ENCODE measurements around the gene PDZD4. TPM values are rescaled to one million over a fixed set of nuclear protein-coding genes. Genes with fewer than 3 reads are reported as not detected.
A peak's percentile ranks its signal among the peaks of the same experiment; 100 is the strongest.

Gene PDZD4
- polyA plus RNA-seq, 1 of the 3 experiments (the other 2 are of a cell fraction): 1.9 TPM

- Histone ChIP-seq H3F3A (replicated peaks; ENCODE audit: insufficient read depth) (no peaks in the 10 kb centered on the region), H3K9ac (no peak overlapping the region), H4K20me1 (ENCODE audit: insufficient read depth) (0 out of 2 replicates have a peak, but pooled peaks cover 12% of the 10 kb centered on the region), H3K27me3 (ENCODE audit: insufficient read depth) (peaks cover 14% of the 10 kb centered on the region; the same call in 1 of the 2 replicates), H3K27ac (ENCODE audit: low read depth in 2 of 2, low read length in 1 of 2) (peak overlapping the region in 1 of 2 experiments; percentile 16; a peak in 1 of 4 replicates), H3K4me3 (ENCODE audit: low read depth in 2 of 2, low read length in 1 of 2) (no peak overlapping the region), H3K9me2 (no peaks in the 10 kb centered on the region), H3K4me1 (ENCODE audit: control insufficient read depth in 1 of 2, insufficient read depth in 2 of 2, low read depth in 1 of 2, low read length in 1 of 2) (peaks cover 5 to 27% of the 10 kb centered on the region in 2 experiments; a peak in 1 of 4 replicates), H3K9me3 (no peaks in the 10 kb centered on the region), H3K79me2 (ENCODE audit: insufficient read depth) (peaks cover 44% of the 10 kb centered on the region), H3K4me2 (no peak overlapping the region), H2AFZ (ENCODE audit: low read depth) (no peak overlapping the region), H3K36me3 (replicated peaks in 1 of 2; ENCODE audit: control insufficient read depth in 1 of 2, insufficient read depth in 2 of 2, low read length in 1 of 2) (peaks cover 0 to 2% of the 10 kb centered on the region in 2 experiments)
- TF ChIP-seq TAF1 (IDR thresholded peaks at IDR 0.05; ENCODE audit: borderline replicate concordance, low read depth, low read length) (no peak), TEAD4 (IDR thresholded peaks at IDR 0.05; ENCODE audit: borderline replicate concordance, insufficient read depth) (no peak), CHD2 (IDR thresholded peaks at IDR 0.05; ENCODE audit: low read length, partially characterized antibody) (no peak), TCF12 (IDR thresholded peaks at IDR 0.05) (no peak), GATA2 (CRISPR knock-in tag; IDR thresholded peaks at IDR 0.05) (no peak), GABPA (IDR thresholded peaks at IDR 0.05; ENCODE audit: low read depth) (no peak), RCOR1 (IDR thresholded peaks at IDR 0.05; ENCODE audit: low read length) (no peak)
- TF ChIP-seq, protein P1, sequence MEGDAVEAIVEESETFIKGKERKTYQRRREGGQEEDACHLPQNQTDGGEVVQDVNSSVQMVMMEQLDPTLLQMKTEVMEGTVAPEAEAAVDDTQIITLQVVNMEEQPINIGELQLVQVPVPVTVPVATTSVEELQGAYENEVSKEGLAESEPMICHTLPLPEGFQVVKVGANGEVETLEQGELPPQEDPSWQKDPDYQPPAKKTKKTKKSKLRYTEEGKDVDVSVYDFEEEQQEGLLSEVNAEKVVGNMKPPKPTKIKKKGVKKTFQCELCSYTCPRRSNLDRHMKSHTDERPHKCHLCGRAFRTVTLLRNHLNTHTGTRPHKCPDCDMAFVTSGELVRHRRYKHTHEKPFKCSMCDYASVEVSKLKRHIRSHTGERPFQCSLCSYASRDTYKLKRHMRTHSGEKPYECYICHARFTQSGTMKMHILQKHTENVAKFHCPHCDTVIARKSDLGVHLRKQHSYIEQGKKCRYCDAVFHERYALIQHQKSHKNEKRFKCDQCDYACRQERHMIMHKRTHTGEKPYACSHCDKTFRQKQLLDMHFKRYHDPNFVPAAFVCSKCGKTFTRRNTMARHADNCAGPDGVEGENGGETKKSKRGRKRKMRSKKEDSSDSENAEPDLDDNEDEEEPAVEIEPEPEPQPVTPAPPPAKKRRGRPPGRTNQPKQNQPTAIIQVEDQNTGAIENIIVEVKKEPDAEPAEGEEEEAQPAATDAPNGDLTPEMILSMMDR (IDR thresholded peaks at IDR 0.05): no peak
- POLR2A ChIA-PET: no interaction called here
- no peak for DNase-seq
- WGBS (ENCODE audit: low lambda C conversion rate): 41% methylated on average over 9 of the region's 17 CpGs
- CTCF ChIA-PET: interaction anchor here (0.9 to 1.5 kb wide), 3 partner anchors 27 to 156 kb away, joined by 3 to 4 read pairs (median 3); partner anchors contain the start of gene PLXNB3
These were observed 39.1 kb downstream of the PDZD4 start for GRCh38 chrX:153791104-153791852.

GRCh38 chrX:153789654-153790053 is 40.7 kb downstream of the PDZD4 start:
- ChIA-PET POLR2A (no interaction called here), CTCF (no interaction called here)
- Histone ChIP-seq H3K9me2 (no peaks in the 10 kb centered on the region), H3K4me3 (ENCODE audit: low read depth in 2 of 2, low read length in 1 of 2) (no peak overlapping the region), H3K9ac (no peak overlapping the region), H3K4me2 (no peak overlapping the region), H3K4me1 (ENCODE audit: control insufficient read depth in 1 of 2, insufficient read depth in 2 of 2, low read depth in 1 of 2, low read length in 1 of 2) (peaks cover 5 to 17% of the 10 kb centered on the region in 2 experiments; a peak in 1 of 4 replicates), H3K36me3 (replicated peaks in 1 of 2; ENCODE audit: control insufficient read depth in 1 of 2, insufficient read depth in 2 of 2, low read length in 1 of 2) (peaks cover 0 to 6% of the 10 kb centered on the region in 2 experiments), H2AFZ (ENCODE audit: low read depth) (no peak overlapping the region), H3K79me2 (ENCODE audit: insufficient read depth) (peaks cover 28% of the 10 kb centered on the region), H3K27ac (ENCODE audit: low read depth in 2 of 2, low read length in 1 of 2) (no peak overlapping the region), H3F3A (replicated peaks; ENCODE audit: insufficient read depth) (no peaks in the 10 kb centered on the region), H3K27me3 (ENCODE audit: insufficient read depth) (peaks cover 14% of the 10 kb centered on the region; the same call in 1 of the 2 replicates), H3K9me3 (no peaks in the 10 kb centered on the region), H4K20me1 (ENCODE audit: insufficient read depth) (0 out of 2 replicates have a peak, but pooled peaks cover 12% of the 10 kb centered on the region)
- WGBS (ENCODE audit: low lambda C conversion rate): 39% methylated on average over 5 of the region's 12 CpGs
- DNase-seq: no peak
- TF ChIP-seq MEF2A (IDR thresholded peaks at IDR 0.05; ENCODE audit: borderline replicate concordance, low read depth) (no peak), NRF1 (IDR thresholded peaks at IDR 0.05; ENCODE audit: low read depth, low read length) (no peak), FOSL2 (IDR thresholded peaks at IDR 0.05; ENCODE audit: borderline replicate concordance, low read depth) (no peak), RFX5 (IDR thresholded peaks at IDR 0.05; ENCODE audit: low read length) (no peak), TAF1 (IDR thresholded peaks at IDR 0.05; ENCODE audit: borderline replicate concordance, low read depth, low read length) (no peak)
